K562 (cell line): Measurements from ENCODE around the gene DIP2B. TPM values are rescaled to one million over a fixed set of nuclear protein-coding genes. Genes with fewer than 3 reads are reported as not detected.

ENCODE experiments used
- FOXK2 ChIP-seq, 2 experiments: fragments of 450-650 bp; IDR thresholded peaks in 1 of 2; conservative IDR thresholded peaks in 1 of 2; 2 replicates each; pipeline ENCODE4 v1.6.1; 2016; ENCODE audit warnings: low read depth in 2 of 2, mild to moderate bottlenecking in 1 of 2
- KDM1A ChIP-seq, 2 experiments: fragments of 450-650 bp; IDR thresholded peaks; 2 replicates each; pipeline ENCODE4 v1.6.1; 2016; ENCODE audit warnings: mild to moderate bottlenecking in 2 of 2
- POLR2AphosphoS2 ChIP-seq: IDR thresholded peaks from 2 replicates; pipeline ENCODE4 v1.6.1; 2012; ENCODE audit warnings: low read length, improper control_type of control experiment
- ZNF184 ChIP-seq: sonication (generic); formaldehyde crosslinking; IDR thresholded peaks from 2 replicates; pipeline ENCODE4 v1.5.0; 2020; ENCODE audit warnings: missing genetic modification reagents
- ZNF696 ChIP-seq: fragments of 250-450 bp; sonication (Bioruptor Pico); conservative IDR thresholded peaks from 2 replicates; pipeline ENCODE4 v1.4.0; 2020; ENCODE audit warnings: mild to moderate bottlenecking, moderate library complexity
- polyA plus RNA-seq, 8 experiments: library from polyadenylated mRNA; depleted of rRNA in 4 of 8; stranded (reverse) in 5 of 8; unstranded in 3 of 8; fragments of >200 nt; fragmentation: Nextera tagmentation in 2 of 8; fragmentation: Illumina TruSeq in 1 of 8; extraction: Ambion mirVana in 2 of 8; extraction: Trizol in 1 of 8; gene quantifications; 2 replicates each; pipeline versions ENCODE4 v1.2.1 to v1.2.3, GENCODE V29; 2011 to 2014; ENCODE audit warnings: inconsistent platforms in 1 of 8, missing spikeins in 1 of 8
- total RNA-seq, 7 experiments: library from RNA; depleted of rRNA in 6 of 7; stranded (reverse); fragments of >200 nt in 6 of 7; fragmentation: Illumina TruSeq in 2 of 7; extraction: Trizol in 2 of 7; gene quantifications; 2 replicates each; pipeline versions ENCODE4 v1.2.1 to v1.2.3, GENCODE V29; 2011 to 2021; ENCODE audit warnings: low replicate concordance in 1 of 7
- TF ChIP-seq, protein P1 (sequence below), 2 experiments: fragments of 450-650 bp in 1 of 2; sonication (generic) in 1 of 2; formaldehyde crosslinking in 1 of 2; IDR thresholded peaks; 2 replicates each; pipeline versions ENCODE4 v1.7.1 to v1.9.0; 2016 to 2022; ENCODE audit warnings: inconsistent platforms in 1 of 2, mild to moderate bottlenecking in 1 of 2, missing genetic modification reagents in 1 of 2
- TF ChIP-seq, protein P2 (sequence below): IDR thresholded peaks from 2 replicates; pipeline ENCODE4 v1.6.1; 2016; ENCODE audit warnings: missing genetic modification characterization, missing compliant biosample characterization
- TF ChIP-seq, protein P3 (sequence below): conservative IDR thresholded peaks from 2 replicates; pipeline ENCODE4 v1.6.1; 2011; ENCODE audit warnings: low read depth, mild to moderate bottlenecking, low read length; ENCODE audit not compliant: control insufficient read depth

The DIP2B gene
- total and polyA plus RNA-seq, 9 of the 15 experiments (the other 6 are each of a cell fraction or from before 2014, with no cell fraction given), result 4.6 to 26.1 (median 18.8) TPM

DNA sequence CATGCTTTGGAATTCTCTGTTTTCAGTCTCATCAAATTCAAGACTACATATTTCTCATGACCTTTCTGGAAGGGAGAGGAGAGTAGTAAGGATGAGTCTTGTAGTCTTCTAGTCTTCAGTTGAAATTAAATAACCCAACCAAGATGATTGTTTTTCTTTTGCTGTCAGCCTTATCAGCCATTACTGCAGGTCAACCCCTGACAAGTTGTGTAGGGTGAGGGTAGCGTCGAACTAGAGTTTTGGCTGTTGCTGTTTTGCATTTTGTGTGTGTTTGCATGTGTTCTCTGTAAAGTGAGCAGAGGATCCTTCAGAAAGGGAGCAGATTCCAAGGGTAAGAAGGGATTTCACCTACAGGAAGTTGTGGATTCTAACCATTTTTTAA lies 28.4 kb downstream of the DIP2B start (continued):
- TF ChIP-seq, protein P1, sequence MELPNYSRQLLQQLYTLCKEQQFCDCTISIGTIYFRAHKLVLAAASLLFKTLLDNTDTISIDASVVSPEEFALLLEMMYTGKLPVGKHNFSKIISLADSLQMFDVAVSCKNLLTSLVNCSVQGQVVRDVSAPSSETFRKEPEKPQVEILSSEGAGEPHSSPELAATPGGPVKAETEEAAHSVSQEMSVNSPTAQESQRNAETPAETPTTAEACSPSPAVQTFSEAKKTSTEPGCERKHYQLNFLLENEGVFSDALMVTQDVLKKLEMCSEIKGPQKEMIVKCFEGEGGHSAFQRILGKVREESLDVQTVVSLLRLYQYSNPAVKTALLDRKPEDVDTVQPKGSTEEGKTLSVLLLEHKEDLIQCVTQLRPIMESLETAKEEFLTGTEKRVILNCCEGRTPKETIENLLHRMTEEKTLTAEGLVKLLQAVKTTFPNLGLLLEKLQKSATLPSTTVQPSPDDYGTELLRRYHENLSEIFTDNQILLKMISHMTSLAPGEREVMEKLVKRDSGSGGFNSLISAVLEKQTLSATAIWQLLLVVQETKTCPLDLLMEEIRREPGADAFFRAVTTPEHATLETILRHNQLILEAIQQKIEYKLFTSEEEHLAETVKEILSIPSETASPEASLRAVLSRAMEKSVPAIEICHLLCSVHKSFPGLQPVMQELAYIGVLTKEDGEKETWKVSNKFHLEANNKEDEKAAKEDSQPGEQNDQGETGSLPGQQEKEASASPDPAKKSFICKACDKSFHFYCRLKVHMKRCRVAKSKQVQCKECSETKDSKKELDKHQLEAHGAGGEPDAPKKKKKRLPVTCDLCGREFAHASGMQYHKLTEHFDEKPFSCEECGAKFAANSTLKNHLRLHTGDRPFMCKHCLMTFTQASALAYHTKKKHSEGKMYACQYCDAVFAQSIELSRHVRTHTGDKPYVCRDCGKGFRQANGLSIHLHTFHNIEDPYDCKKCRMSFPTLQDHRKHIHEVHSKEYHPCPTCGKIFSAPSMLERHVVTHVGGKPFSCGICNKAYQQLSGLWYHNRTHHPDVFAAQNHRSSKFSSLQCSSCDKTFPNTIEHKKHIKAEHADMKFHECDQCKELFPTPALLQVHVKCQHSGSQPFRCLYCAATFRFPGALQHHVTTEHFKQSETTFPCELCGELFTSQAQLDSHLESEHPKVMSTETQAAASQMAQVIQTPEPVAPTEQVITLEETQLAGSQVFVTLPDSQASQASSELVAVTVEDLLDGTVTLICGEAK (IDR thresholded peaks at IDR 0.05), result no peak
- TF ChIP-seq, protein P1 (CRISPR knock-in tag; IDR thresholded peaks at IDR 0.05), result no peak
- TF ChIP-seq FOXK2 (conservative IDR thresholded peaks at IDR 0.05 in 1 of 2, IDR thresholded peaks at IDR 0.05 in 1 of 2; ENCODE audit: low read depth in 2 of 2) (peak in 1 of 2 experiments; percentile 35; a peak in 1 of 4 replicates), ZNF696 (no peak), POLR2AphosphoS2 (no peak), KDM1A (IDR thresholded peaks at IDR 0.05) (no peak), ZNF184 (CRISPR knock-in tag) (no peak)
- TF ChIP-seq, protein P2, sequence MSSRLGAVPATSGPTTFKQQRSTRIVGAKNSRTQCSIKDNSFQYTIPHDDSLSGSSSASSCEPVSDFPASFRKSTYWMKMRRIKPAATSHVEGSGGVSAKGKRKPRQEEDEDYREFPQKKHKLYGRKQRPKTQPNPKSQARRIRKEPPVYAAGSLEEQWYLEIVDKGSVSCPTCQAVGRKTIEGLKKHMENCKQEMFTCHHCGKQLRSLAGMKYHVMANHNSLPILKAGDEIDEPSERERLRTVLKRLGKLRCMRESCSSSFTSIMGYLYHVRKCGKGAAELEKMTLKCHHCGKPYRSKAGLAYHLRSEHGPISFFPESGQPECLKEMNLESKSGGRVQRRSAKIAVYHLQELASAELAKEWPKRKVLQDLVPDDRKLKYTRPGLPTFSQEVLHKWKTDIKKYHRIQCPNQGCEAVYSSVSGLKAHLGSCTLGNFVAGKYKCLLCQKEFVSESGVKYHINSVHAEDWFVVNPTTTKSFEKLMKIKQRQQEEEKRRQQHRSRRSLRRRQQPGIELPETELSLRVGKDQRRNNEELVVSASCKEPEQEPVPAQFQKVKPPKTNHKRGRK, result no peak
- TF ChIP-seq, protein P3, sequence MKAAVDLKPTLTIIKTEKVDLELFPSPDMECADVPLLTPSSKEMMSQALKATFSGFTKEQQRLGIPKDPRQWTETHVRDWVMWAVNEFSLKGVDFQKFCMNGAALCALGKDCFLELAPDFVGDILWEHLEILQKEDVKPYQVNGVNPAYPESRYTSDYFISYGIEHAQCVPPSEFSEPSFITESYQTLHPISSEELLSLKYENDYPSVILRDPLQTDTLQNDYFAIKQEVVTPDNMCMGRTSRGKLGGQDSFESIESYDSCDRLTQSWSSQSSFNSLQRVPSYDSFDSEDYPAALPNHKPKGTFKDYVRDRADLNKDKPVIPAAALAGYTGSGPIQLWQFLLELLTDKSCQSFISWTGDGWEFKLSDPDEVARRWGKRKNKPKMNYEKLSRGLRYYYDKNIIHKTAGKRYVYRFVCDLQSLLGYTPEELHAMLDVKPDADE, result no peak
